Activated CD4-positive, alpha-beta T cell treated with anti-CD3 and anti-CD28 coated beads for 1 hour (primary cell): ENCODE results near the gene TULP3.

Source experiments
- DNase-seq: peaks from one replicate; pipeline ENCODE4 v3.0.0-alpha.2; 2020

The TULP3 gene

DNA sequence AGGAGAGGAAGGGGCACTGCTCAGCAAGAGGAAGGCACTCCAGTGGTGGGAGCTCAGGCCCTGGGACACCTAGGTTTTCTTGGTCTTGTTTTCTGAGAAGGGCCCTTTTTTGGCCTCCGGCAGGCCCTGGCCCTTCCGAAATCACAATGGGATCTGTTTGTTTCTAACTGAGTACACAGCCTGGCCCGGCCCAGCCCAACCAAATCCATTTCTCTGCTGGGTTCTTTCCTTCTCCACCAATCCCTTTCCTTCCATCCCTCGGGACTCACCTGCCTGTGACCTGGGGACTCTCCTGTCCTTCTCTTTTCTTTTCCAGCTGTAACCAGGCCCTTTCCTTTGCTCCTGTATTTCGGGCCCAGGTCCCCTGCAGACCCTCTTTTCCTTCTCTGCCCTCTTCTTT, 87.1 kb downstream of the TULP3 start:
- no peak for DNase-seq

DNA sequence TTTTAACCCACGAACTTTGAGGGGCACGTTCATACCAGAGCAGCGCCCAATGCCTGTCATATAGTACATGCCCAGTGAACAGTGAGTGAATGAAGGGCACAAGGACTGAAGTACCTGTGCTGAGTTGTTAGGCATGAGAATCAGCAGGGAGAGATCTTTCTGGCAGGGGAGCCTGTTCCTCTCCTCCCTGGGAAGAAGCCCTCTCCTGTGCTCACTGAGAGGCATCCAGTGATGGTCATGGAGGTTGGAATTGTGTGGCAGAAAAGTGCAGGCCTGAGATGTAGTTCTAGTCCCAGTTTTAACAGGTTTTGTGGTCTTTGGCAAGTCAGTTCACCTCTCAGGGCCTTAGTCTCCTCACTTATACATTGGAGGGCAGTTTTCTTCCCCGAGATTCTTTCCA, 89.1 kb downstream of the TULP3 start:
- DNase-seq: no peak

DNA sequence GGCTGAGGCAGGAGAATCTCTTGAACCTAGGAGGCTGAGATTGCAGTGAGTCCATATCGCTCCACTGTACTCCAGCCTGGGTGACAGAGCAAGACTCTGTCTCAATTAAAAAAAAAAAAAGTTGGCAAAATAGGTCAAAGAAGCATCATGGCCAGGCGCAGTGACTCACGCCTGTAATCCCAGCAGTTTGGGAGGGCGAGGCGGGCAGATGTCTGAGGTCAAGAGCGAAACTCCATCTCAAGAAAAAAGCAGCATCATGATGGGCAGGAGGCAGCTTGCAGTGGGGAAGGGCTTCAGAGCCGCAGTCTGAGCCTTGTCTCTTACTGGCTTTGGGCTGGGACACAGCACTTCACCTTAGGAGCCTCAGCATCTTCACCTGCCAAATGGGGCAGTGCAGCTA, 89.9 kb downstream of the TULP3 start:
- DNase-seq: no peak

DNA sequence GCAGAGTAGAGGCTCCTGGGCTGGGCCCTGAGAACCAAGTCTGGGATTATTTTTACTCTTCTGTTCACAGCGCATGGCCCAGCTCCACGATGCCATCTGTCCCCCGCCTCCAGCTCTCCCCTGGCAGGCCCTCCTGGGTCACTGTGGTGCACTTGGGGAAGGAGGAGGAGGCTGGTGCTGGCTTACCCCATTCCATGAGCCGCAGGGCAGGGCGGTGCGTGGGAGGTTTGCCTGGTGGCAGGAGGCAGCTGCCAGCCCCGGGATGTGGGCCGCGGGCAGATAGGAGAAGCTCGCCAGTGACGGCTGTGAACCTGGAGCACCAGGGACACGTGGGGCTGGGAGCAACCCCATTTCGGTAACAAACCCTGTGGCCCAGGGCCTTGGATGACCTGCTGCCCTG, 91.7 kb downstream of the TULP3 start:
- no peak for DNase-seq

DNA sequence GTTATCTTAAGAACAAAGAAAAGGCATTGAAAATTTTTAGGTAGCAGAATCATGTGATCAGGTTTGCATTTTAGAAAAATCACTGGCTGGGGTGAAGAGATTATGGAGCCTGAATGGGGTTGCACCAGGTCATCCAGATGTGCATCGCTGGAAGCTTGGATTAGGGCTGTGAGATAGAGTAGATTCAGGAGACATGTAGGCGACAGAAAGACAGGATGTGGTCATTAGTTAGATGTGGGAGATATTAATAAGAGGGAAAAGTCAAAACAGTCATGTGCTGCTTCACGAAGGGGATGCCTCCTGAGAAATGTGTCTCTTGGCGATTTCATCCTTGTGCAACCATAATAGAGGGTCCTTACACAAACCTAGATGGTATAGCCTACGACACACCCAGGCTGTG, 93.6 kb downstream of the TULP3 start:
- DNase-seq: no peak

DNA sequence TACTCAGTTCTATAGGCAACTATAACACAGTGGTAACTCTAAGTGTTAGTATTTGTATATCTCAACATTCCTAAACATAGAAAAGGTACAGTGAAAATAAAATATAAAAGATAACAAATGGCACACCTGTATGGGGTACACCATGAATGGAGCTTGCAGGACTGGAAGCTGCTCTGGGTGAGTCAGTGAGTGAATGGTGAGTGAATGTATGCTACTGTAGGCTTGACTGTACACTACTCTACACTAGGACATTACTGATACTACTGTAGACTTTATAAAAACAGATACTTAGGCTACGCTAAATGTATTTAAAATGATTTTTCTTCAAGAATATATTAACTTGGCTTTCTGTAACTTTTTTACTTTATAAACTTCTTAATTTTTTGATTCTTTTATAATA, 94.0 kb downstream of the TULP3 start:
- DNase-seq: no peak

DNA sequence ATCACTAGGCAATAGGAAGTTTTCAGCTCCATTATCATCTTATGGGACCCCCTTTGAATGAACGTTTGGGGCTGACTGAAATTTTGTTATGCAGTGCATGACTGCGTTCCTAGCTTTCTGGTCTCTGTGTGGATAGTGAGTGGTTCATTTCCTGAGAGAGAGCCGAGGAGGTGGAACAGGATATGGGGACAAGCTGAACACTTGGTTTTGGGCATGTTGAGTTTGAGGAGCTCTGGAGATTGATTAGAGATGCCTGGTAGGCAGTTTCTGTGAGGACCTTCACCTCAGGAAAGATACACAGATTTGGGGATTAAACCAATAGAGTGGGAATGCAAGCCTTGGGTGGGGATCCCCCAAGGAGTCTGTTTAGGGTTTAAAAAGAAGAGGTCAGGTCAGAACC, 96.2 kb downstream of the TULP3 start:
- DNase-seq: no peak

DNA sequence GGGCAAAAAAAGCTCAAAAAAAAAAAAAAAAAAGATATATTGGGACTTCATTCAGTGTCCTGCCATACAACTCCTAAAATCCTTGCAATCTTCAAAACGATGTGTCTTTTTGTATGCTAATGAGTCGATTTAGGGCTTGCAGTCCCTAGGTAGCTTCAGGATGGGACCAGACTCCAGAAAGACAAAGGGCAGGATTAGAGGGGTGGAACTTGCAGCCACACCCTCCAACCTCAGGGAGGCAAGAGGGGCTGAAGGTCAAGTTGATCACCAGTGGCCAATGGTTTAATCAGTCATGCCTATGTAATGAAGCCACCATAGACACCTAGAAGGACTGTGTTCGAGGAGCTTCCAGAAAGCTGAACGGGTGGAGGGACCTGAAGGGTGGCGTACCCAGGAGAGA, 97.8 kb downstream of the TULP3 start:
- no peak for DNase-seq
